NOMO-1 treated with DMSO at 0.1 percent for 48 hours (cell line): ENCODE results near the gene RAB6A.

Experiments
- DNase-seq: peaks from one replicate; lab custom pipeline; 2025; ENCODE audit not compliant: unreplicated experiment; lab: John Stamatoyannopoulos, UW

Gene RAB6A

DNA sequence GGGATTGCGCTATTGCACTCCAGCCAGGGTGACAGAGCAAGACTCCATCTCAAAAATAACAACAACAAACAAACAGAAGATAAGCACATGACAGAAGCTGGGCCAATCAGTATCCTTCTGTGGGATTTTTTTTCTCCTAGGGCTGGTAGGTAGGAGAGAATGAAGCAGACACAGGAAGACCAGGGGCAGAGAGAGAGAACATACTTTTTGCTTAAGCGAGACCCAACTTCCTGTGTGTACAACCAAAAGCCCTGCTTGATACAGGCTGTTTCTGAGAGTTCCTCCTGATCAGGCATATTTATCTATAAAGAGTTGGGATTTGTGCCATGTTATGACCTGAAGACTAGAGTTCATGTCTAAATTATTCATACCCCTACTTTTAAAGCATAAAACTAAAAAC, 126.9 kb downstream of the RAB6A start:
- DNase-seq, result no peak

GRCh38 chr11:73632996-73633395, 127.9 kb downstream of the RAB6A start:
- no peak for DNase-seq

DNA sequence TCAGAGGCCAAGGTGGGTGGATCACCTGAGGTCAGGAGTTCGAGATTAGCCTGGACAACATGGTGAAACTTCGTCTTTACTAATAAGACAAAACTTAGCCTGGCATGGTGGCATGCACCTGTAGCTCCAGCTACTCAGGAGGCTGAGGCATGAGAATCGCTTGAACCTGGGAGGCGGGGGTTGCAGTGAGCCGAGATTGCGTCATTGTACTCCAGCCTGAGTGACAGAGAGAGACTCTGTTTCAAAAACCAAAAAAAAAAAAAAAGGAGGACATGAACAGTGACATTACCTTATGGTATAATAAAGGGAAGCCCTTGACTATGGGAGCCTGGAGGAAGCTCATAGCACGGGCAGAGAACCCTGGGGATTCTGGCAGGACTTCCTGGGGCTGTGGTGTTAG, 131.0 kb downstream of the RAB6A start:
- no peak for DNase-seq

GRCh38 chr11:73625696-73626318, 135.1 kb downstream of the RAB6A start:
- DNase-seq, result peak; percentile 60
